DLD1 (cell line): ENCODE data around the gene ZNF331.

Experiments used
- in situ Hi-C: cut with HindIII; loops from 2 replicates; pipeline ENCODE4 v1.10.0; 2017; ENCODE audit warnings: low sequenced_read_pairs

ZNF331 gene

GRCh38 chr19:53520547-53521372, 17.2 kb upstream of the ZNF331 start:
- in situ Hi-C loops, result no loop called here

DNA sequence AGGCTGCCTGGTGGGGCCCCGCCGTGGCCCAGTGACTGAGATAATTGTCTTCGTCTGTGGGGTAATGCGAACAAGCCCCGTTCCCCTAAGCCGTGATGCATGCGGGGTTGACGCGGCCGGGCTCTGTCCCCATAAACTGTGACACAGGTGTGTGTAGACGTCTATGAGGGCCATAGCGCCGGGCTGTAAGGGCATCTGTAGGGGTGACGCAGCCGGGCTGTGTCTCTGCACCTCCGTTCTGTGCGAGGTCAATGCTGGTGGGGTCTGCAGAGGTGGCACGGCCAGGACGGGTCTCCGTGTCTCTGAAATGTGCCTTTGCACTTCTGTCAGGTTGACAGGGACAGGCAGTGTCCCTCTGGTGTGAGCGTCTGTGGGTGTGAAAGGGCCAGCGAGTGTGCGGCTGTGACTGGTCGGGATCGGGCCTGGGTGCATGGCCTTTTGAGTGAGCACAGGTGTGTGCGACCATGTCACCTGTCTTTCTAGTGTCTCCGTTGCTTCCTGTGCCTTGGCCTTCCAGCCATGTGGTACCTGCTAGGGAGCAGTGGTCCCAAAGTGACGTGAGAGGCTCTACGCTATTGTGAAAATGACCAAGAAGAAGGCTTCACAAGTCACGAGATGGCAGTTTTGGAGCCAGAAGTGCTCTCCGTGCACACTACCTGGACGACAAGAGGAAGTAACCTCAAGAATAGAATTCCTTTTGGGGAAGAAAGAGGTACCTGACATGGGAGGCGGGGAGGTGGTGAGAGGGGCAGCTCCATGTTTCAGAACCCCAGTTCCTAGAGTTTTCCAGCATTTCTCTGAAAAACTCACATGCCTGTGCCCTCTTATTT, 16.4 kb upstream of the ZNF331 start:
- in situ Hi-C loops, result no loop called here

- in situ Hi-C loops, result no loop called here
Observed at GRCh38 chr19:53525922-53526321, 12.0 kb upstream of the ZNF331 start.

- in situ Hi-C loops, result no loop called here
Observed at GRCh38 chr19:53530622-53531021, 7.3 kb upstream of the ZNF331 start.

GRCh38 chr19:53531457-53531856, 6.5 kb upstream of the ZNF331 start:
- in situ Hi-C loops, result no loop called here

GRCh38 chr19:53532362-53532761, 5.6 kb upstream of the ZNF331 start:
- in situ Hi-C loops, result no loop called here

DNA sequence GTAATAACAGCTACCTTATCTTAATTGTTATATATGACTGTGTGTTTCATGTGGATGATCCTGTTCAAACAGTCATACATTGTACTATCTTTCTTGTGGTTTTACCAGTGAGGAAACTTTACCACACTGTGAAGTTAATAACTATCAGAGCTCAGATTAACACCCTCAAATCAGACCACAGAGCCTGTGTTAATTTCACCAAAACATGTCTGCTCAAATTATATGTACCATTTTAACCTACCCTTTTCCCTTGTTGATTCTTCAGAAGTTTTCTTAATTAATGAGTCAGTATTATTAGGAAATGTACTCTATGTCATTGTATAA, 1.8 kb upstream of the ZNF331 start:
- in situ Hi-C loops, result no loop called here

- in situ Hi-C loops, result no loop called here
Observed at GRCh38 chr19:53537121-53537520, 824 bp upstream of the ZNF331 start.

DNA sequence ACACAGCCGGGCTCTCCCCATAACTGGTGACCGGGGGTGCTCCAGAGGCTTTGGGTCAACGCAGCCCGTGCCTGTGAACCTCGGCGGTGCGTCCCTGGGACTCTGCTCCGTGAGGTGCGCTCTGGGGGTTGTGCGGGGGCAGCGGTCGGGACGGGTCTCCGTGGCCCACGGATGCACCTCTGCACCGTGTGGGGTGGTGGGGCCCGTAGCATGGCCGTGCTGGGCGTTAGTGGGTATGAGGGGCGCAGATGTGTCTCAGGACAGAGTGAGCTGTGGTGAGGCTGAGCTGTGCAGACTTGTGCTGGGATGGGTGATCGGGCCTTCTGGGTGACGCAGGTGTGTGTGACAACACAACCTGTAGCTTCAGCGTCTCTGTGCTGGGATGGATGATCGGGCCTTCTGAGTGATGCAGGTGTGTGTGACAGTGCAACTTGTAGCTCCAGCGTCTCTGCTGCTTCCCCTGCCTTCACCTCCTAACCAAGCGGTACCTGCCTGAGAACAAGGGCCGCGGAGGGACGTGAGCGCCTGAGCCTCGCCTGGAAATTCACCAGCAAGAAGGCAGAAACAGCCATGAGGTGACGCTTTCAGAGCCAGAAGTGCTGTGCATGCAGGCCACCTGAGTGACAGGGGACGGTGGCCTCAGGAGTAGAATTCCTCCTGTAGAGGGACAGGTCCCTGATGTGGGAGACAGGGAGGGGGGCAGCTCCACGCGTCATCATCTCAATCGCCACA, 599 bp downstream of the ZNF331 start:
- in situ Hi-C loops, result no loop called here

- in situ Hi-C loops, result no loop called here
Observed at GRCh38 chr19:53540091-53540490, 2.1 kb downstream of the ZNF331 start.

GRCh38 chr19:53541971-53542370, 4.0 kb downstream of the ZNF331 start:
- in situ Hi-C loops, result no loop called here

- in situ Hi-C loops, result no loop called here
Observed at GRCh38 chr19:53545271-53546065, 7.5 kb downstream of the ZNF331 start.

- in situ Hi-C loops, result no loop called here
Observed at GRCh38 chr19:53546758-53547513, 9.0 kb downstream of the ZNF331 start.

DNA sequence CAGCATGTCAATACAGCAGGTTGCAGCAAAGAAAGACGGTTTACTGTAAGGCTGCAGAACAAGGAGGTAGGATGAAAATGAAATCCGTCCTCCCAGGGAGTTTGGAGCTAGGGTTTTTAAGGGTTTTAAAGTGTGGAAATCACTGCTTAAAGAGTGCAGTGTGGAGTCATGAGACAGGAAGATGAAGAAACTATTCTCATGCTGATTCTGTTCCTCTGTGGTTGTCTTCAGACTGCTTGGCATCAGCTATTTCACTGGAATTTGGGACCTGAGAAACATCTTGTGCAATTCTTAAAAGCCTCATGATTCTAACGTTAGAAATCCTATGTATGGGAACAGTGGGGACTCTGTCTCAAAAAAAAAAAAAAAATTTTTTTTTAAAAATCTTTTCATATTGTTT, 11.4 kb downstream of the ZNF331 start:
- in situ Hi-C loops, result no loop called here

DNA sequence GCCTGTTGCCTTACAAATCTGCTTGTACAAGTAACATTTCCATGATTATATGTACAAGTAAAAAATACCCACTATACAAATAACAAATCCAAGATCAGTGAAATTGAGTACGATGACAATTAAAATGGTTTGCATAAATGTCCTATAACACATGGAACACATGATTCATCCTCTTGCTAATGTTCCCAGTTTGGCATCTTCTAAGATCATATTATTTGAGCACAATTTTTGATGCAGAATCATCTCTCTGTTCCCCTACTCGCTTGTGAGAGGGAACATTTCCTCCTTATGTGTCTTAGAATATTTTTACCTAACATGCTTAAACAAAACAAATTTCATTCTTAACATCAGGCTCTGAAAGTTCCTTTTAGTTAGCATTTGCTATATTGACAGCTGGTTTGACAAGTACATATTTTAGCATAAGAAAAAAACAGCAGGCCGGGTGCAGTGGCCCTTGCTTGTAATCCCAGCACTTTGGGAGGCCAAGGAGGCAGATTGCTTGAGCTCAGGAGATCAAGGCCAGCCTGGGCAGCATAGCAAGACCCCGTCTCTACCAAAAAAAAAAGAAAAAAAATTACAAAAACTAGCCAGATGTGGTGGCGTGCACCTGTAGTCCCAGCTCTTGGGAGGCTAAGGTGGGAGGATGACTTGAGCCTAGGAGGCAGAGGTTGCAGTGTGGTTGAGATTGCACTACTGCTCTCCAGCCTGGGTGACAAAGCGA, 14.2 kb downstream of the ZNF331 start:
- in situ Hi-C loops, result no loop called here

GRCh38 chr19:53553156-53553555, 15.2 kb downstream of the ZNF331 start:
- in situ Hi-C loops, result no loop called here

DNA sequence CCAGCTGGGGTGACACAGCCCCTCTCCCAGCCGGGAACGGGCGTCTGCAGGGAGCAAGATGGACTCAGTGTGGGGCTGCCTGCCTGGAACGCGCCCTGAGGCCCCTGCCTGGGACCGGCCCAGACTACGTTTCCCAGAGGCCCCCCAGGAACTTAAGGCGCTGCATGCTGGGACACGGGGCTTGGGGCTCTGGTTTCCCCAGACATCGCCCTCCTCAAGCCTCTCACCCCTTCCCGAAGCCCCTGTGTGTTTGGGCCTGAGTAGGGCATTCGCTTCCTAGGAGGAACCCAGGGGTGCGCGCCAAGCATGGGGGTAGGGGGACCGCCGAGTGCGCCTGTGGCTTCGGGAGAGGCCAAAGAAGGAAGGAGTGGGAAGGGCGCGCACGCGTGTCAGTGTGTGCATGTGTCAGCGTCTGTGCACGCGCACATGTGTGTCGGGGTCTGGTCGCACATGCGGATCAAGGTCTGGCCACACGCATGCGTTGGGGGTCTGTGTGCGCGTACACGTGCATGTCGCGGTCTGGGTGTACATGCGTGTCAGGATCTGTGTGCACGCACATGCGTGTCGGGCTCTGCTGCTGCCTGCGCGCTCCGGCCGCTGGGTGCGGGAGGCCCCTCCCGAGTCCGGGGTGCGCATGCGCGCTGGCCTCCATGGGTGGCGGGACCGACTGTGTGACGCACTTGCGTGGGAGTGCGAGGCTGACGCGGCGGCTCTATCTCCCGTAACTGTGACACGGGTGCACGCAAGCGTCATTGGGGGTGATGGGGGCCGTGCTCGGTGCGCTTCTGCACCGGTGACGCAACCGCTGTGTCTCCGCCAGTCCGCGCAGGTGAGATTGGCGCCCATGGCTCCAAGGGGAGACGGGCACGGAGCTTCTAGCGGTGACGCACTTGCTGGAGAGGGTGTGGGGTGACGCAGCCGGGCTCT, 16.2 kb downstream of the ZNF331 start:
- in situ Hi-C loops, result no loop called here

DNA sequence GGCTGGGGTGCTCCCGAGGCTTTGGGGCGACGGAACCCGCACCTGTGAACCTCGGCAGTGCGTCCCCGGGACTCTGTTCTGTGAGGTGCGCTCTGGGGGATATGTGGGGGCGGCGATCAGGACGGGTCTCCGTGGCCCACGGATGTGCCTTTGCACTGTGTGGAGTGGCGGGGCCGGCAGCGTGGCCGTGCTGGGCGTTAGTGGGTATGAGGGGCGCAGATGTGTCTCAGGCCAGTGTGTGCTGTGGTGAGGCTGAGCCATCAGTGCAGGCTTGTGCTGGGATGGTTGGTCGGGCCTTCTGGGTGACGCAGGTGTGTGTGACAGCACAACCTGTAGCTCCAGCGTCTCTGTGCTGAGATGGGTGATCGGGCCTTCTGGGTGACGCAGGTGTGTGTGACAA, 16.9 kb downstream of the ZNF331 start:
- in situ Hi-C loops, result no loop called here
